GM21381 (cell line): ENCODE data around the gene PHKB.
"Not testable (repeated sequence)": the region's sequence is repeated elsewhere in the genome, so short reads cannot be mapped to it uniquely, and the experiment has no call there.

ENCODE experiments used
- ATAC-seq: cut with Tn5 transposase; IDR thresholded peaks from one replicate; pipeline ENCODE4 v1.9.1; 2021; ENCODE audit warnings: mild to moderate bottlenecking, moderate library complexity; ENCODE audit not compliant: unreplicated experiment

PHKB gene

GRCh38 chr16:47460711-47461597, at the start of gene PHKB, which contains the start of gene ITFG1:
Gene PHKB (plus strand): TSS chr16:47461331. CDS start chr16:47461351, 20 bp downstream.
Gene ITFG1 (minus strand): TSS chr16:47461063. CDS start chr16:47461045, 18 bp downstream.
- peak; percentile 69 for ATAC-seq

DNA sequence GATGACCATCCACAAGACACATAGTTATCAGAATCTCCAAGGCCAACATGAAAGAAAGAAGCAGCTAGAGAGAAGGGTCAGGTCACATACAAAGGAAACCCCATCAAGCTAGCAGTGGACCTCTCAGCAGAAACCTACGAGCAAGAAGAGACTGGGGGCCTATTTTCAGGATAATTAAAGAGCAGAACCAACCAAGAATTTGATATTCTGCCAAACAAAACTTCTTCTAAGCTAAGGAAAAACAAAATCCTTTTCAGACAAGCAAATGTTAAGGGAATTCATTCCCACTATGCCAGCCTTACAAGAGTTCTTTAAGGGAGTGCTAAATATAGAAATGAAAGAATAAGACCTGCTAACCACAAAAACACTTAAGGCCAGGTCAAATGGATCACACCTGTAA, 48.1 kb upstream of the PHKB start:
- ATAC-seq, result no peak

DNA sequence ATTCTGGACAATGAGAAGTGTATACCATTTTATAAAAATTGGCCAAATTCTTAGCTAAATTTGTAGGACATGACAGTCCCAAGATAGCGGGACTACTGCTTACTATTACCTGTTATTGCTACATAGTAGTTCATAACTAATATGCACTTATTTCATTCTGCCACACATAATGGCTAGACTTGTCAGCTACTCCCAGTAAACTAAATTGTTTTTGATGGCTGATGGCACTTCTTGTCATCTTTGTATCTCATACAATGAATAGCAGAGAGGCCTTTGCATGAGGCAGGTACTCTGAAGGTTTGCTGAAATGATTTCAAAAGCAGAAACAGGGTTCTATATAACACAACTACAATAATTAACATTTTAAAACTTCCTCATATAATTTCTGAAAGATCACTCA, 44.3 kb upstream of the PHKB start:
- ATAC-seq, result no peak

- ATAC-seq, result no peak
These were observed 36.3 kb upstream of the PHKB start for GRCh38 chr16:47424846-47425245.

DNA sequence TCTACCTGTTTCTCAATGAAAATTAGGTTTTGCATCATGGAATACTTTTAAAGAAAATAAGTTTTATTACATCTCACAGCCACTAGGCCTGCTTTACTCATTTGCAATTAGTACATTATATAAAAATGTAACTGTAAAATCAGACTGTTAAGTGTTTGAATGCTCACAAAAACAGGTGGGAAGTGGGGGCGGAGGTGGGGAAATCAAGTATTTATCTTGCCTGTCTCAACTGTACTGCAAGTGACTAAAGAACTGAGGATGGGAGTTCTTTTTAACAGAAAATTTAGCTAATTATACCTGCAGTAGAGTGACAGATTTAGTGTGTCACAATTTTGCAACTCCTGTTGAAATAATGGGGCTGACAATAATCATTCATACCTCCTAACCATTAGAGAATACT, 34.3 kb upstream of the PHKB start:
- no peak for ATAC-seq

DNA sequence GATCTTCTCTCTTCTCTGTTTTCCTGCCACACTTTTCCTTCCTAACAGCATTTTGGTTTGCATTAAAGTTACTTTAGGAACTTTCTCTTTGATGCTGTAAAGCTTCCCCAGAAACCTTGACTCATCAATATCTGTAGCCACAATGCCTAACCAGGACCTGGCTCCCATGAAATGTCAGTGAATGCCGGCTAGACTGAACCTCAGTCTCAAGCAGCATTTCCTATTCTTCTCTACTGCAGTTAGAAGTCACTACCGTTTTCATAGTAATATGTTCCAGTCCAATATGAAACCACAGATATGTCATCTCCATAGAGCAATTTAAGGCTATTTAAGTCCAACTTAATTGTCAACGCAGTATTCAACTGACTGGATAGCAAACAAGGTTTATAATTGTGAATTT, 29.2 kb upstream of the PHKB start:
- ATAC-seq, result no peak

DNA sequence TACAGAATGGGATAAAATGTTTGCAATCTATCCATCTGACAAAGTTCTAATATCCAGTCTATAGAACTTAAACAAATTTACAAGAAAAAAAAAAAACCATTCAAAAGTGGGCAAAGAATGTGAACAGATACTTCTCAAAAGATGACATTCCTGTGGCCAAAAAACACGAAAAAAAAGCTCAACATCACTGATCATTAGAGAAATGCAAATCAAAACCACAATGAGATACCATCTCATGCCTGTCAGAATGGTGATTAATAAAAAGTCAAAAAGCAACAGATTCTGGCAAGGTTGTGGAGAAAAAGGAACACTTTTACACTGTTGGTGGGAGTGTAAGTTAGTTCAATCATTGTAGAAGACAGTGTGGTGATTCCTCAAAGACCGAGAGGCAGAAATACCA, 26.9 kb upstream of the PHKB start:
- ATAC-seq, result not testable (repeated sequence)

DNA sequence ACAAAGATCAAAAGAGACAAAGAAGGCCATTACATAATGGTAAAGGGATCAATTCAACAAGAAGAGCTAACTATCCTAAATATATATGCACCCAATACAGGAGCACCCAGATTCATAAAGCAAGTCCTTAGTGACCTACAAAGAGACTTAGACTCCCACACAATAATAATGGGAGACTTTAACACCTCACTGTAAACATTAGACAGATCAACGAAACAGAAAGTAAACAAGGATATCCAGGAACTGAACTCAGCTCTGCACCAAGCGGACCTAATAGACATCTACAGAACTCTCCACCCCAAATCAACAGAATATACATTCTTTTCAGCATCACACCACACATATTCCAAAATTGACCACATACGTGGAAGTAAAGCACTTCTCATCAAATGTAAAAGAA, 21.1 kb upstream of the PHKB start:
- not testable (repeated sequence) for ATAC-seq

DNA sequence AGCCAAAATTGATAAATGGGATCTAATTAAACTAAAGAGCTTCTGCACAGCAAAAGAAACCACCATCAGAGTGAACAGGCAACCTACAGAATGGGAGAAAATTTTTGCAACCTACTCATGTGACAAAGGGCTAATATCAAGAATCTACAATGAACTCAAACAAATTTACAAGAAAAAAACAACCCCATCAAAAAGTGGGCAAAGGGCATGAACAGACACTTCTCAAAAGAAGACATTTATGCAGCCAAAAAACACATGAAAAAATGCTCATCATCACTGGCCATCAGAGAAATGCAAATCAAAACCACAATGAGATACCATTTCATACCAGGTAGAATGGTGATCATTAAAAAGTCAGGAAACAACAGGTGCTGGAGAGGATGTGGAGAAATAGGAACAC, 18.2 kb upstream of the PHKB start:
- not testable (repeated sequence) for ATAC-seq

- no peak for ATAC-seq
These were observed 14.7 kb upstream of the PHKB start for GRCh38 chr16:47446431-47446830.

- ATAC-seq, result no peak
These were observed 12.1 kb upstream of the PHKB start for GRCh38 chr16:47448830-47449575.

DNA sequence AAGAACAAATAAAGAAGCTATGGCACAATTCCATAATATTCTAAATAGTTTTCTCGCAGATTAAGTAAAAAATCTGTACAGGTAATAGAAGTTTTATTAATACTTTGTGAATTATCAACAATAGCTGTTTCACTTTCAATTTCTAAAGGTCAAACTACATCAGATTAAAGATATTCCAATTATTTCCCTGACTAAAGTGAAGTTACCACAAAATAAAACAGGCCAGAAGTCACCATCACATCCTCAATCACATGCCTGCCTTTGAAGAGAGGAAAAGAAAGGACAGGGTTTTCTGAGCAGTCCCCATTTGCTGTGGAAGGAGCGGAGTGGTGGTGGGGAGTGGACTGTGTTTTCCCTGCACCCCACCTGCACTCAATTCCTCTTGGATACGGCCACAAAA, 11.3 kb upstream of the PHKB start:
- ATAC-seq, result no peak

- ATAC-seq, result no peak
These were observed 2.8 kb upstream of the PHKB start for GRCh38 chr16:47458331-47458730.

GRCh38 chr16:47459603-47460002, 1.5 kb upstream of the PHKB start:
- no peak for ATAC-seq

GRCh38 chr16:47460359-47460710, 796 bp upstream of the PHKB start:
- ATAC-seq, result no peak

- no peak for ATAC-seq
These were observed 601 bp downstream of the PHKB start for GRCh38 chr16:47461598-47462266.

GRCh38 chr16:47463771-47464624, 2.9 kb downstream of the PHKB start:
- ATAC-seq, result no peak

DNA sequence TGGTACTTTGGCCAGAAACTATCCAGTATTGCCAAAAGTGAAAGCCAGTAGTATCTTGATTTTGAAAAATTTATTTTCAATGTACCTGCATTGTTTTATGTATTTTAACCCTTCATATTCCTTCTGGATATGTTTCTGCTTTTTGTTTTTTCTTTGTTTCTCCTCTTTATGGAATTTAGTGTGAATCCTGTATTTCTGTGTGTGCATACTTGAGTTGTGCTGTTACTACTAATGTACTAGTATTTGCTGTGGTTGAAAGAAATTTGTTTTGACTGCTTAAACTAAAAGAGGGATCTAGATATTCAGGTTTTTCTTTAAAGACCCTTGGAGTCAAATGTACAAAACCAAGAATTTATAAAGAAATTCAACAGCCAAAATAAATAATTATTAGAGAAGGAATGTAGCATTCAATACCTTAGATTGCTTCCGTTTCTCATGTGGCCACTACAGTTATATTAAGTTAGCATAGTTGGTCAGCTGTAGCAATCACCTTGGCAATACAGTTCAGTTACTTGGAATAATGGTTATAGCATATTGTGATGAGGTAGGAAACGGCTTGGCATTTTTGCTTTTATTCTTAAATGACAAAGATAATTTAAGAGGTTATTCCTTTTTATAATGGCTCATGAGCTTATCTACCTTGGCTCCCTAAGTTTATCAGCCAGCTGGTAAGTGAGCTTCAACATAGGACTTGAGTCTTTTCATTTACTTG, 4.9 kb downstream of the PHKB start:
- ATAC-seq, result no peak

- ATAC-seq, result no peak
These were observed 6.4 kb downstream of the PHKB start for GRCh38 chr16:47467501-47467900.
